Stimulated activated CD8-positive, alpha-beta memory T cell treated with anti-CD3 and anti-CD28 coated beads, Interleukin-2, amount 100 ng/mL, for 48 hours (primary cell): Measurements from ENCODE around the gene GRK5.

Experiments
- DNase-seq, 2 donors: peaks; one replicate each; pipeline ENCODE4 v3.0.0-alpha.2; 2020; ENCODE audit warnings: low read depth in 2 of 2

The GRK5 gene

GRCh38 chr10:119478811-119479341, 271.5 kb downstream of the GRK5 start:
- DNase-seq: no peak

DNA sequence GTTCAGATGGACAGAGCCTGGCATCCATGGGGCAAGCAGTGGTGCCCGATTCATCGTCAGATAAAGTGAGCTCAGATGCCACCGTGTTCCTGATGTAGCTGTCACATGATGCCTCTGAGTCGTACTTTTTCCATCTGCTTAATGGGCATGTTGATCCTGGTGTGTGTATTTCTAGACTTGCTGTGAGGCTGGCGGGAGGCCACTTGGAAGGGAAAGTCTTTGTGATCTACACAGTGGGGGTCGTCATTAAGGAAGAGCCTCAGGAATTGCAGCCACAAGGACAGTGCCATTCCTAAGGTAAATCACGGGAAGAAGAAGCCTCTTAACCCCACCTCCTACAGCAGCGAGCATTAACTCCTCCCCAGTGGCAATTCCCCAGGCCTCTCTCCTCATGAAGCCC, 272.2 kb downstream of the GRK5 start:
- no peak for DNase-seq

- no peak for DNase-seq
These were observed 273.3 kb downstream of the GRK5 start for GRCh38 chr10:119480667-119481066.

DNA sequence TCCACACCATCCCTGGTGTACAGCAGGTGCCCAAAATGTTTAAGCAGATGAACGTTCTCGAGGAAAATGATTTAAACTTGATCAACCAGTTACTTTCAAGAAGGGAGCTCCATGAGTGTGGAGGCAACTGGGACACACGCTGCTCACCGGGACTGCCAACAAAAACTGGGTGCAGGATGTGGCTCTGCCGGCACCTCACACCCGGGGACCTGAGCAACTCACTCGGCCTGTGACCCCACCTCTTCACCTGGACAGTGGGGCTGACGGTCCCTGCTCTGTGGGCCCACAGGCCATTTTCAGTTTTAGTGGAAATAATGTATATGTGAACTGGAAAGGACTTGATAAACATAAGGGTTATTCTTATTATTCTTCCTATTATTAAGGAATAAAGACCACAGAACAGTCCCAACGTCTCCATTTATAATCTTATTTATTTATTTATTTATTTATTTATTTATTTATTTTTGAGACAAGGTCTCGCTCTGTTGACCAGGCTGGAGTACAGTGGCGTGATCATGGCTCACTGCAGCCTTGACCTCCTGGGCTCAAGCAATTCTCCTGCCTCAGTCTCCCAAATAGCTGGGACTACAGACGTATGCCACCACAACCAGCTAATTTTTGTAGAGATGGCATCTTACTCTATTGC, 274.5 kb downstream of the GRK5 start:
- DNase-seq: no peak

DNA sequence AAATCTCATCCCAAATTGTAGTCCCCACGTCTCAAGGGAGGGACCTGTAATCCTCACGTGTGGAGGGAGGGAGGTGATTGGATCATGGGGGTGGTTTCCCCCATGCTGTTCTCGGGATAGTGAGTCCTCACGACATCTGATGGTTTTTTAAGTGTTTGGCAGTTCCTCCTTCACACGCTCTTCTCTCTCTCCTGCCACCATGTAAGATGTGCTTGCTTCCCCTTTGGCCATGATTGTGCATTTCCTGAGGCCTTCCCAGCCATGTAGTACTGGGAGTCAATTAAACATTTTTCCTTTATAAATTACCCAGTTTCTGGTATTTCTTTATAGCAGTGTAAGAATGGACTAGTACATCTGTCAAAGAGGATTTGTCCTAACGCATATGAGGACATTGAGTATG, 275.6 kb downstream of the GRK5 start:
- no peak for DNase-seq

DNA sequence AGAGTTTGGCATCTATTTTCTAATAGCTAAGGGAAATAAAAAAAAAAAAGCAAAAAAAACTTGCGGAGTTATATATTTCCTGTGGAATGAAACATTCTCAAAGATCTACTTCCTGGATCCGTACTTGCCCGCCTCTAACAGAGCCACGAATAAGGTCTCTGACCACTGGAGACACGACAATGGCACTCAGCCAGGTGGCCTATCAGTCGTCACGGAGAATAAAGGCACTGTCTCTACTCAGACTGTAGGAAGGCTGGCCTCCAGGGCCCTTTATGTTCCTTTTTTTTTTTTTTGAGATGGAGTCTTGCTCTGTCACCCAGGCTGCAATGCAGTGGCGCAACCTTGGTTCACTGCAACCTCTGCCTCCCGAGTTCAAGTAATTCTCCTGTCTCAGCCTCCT, 276.5 kb downstream of the GRK5 start:
- no peak for DNase-seq

GRCh38 chr10:119488675-119489074, 281.3 kb downstream of the GRK5 start:
- no peak for DNase-seq

DNA sequence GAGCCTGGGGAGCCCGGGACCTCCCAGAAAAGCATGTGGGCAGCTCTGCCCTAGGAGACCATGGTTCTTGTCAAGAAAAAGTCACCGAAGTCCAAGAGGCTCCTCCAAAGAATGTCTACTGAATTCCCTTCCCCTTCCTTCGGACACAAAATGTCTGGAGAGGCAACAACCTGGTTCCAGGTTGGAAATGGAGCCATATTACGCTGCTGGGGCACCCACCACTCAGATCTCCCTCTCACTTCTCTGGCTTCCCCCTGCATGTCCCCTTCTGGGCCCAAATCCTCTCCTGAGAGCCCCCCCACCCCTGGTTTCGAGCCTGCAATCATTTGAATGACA, 282.6 kb downstream of the GRK5 start:
- no peak for DNase-seq

DNA sequence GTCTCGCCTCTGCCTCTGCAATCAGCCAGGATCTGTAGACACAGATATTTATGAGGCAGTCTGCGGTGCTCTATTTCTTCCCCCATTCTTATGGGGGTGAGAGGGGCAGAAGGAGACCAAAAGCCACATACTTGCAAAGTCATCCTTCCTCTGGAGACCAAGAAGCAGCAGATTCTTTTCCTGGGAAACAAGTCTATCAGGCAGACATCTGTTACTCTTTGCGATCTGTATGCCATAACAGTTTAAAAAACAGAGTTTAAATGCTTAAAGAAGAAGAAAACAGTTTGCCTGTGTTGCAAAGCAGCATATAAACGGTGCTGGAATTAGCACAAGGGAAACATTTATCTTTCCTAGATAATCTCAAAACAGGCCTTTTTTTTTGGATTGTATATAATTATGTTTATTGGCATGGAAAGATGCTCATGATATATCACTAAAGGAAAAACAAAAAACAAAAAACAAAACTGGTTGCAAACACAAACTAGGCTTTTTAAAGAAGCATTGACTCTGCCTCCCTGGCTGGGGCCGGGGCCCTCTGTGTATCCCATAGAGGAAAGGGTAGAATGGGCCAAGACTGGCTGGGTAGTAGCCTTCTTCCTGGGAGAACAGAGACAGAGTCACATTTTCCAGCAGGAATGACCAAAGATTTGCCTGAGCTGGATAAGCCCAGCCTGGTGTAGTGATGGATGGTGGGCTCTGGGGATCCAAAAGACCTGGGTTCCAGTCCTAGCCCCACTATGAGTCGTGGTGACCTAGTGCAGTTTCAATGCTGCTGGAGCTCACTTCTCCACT, 284.8 kb downstream of the GRK5 start:
- no peak for DNase-seq

DNA sequence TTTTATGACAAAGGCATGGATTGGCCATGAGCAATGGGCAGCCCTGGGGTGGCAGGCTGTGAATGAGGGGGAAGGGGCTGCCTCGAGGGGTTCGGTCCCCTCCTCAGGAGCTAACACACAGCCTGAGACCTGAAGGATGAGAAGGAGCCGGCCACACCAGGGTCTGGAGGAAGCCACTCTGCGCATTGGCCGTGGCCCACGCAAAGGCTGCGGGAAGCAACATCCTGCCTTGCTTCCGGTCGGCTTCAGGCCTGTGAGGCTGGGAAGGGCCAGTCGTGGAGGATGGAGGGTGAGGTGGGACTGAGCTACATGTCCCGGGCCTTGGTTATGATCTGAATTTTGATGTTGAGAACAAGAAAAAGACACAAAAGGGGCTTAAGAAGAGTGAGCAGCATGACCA, 285.8 kb downstream of the GRK5 start:
- no peak for DNase-seq

- DNase-seq: no peak
These were observed 287.1 kb downstream of the GRK5 start for GRCh38 chr10:119494236-119495020.

- no peak for DNase-seq
These were observed 287.7 kb downstream of the GRK5 start for GRCh38 chr10:119495021-119495505.

DNA sequence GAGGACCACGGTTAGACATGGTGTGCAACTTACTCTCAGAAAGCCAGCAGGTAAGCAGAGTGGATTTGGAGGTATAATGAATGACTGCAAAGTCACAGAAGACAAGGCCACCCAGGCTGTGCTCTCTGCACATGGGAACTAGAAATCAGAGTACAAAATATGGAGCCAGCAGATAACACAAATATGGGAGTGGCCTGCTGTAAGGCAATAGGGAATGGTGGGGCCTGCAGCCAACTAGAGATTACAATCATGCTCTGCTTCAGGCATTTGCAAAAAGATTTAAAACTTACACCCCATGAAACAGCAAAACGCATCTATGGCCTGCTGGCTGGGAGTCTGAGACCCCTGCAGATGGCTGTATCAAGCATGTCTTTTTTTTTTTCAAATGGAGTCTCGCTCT, 288.2 kb downstream of the GRK5 start:
- no peak for DNase-seq

GRCh38 chr10:119496273-119496672, 288.9 kb downstream of the GRK5 start:
- DNase-seq: peak; percentile 55 to 61

- DNase-seq: no peak
These were observed 289.9 kb downstream of the GRK5 start for GRCh38 chr10:119497243-119497642.

- no peak for DNase-seq
These were observed 291.7 kb downstream of the GRK5 start for GRCh38 chr10:119498889-119499676.

GRCh38 chr10:119499677-119500002, 292.3 kb downstream of the GRK5 start:
- no peak for DNase-seq

- no peak for DNase-seq
These were observed 292.9 kb downstream of the GRK5 start for GRCh38 chr10:119500123-119500795.

DNA sequence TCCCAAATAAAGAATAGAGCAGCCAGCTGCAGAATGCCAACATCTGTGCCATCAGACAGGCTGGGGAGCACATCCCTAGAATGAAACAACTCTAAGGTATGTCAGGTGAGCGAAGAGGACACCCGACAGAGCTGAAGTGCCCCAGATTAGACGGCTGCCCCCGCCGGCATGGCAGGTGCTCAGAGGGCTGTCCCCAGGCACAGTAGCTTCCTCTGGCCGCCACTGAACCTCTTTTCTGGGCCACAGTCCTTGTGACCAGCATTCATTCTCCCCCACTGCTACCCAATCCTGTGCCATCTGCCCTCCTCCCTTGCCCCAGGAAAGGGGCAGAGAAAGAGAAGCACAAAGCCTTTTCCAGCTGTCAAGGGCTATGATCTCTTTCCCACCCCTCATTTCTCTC, 293.4 kb downstream of the GRK5 start:
- DNase-seq: no peak

DNA sequence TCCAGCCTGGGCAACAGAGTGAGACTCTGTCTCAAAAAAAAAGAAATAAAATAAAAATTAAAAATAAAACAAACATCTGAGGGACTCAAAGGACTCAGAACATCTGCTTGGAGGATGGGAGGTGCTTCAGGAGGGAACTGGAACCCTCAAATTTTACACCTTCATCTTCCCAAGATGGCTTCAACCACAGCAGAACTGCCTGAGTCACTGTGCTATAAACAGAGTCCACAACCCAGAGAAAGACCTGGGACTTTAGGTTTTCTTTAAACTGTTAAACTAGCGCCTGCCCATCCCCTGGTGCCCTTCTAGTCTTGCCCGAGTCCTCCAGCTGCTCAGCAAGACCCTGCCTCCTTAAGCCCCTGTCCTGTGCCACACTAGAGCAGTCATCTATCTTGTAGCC, 294.3 kb downstream of the GRK5 start:
- no peak for DNase-seq

DNA sequence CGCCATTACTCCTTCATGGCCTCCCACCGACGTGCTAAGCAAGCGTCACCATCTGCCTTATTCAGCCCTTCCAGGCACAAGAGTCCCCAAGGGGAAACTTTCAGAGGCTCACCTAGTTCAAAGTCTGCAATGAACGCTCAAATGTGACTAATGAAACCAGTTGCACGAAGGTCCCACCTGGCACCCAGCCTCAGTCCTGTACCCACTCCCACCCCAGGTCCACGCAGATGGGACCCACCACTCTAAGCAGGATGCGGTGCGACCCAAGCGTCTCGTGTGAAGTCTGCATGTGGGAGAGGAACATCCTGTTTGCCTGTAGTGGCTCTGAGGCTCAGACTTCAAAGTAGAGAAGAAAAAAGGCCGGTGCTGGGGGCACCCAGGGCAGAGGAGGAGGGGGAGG, 294.8 kb downstream of the GRK5 start:
- DNase-seq: peak; percentile 52 to 59
